Esophagus muscularis mucosa (tissue), 3 donors: ENCODE data around the gene XYLT1.

Experiments
- CTCF ChIP-seq, 3 experiments: fragments of 200-600 bp in 2 of 3; fragments of 450-650 bp in 1 of 3; sonication (generic) in 2 of 3; IDR thresholded peaks; one replicate each; pipeline ENCODE4 v1.5.1; 2017 to 2019; ENCODE audit warnings: antibody characterized with exemption in 3 of 3, mild to moderate bottlenecking in 2 of 3, moderate library complexity in 1 of 3
- POLR2AphosphoS5 ChIP-seq, 2 donors: sonication (generic); formaldehyde crosslinking; IDR thresholded peaks; one replicate each; pipeline ENCODE4 v1.6.1; 2017; ENCODE audit warnings: antibody characterized with exemption in 2 of 2

- TF ChIP-seq CTCF (IDR thresholded peaks at IDR 0.05) (peak in 1 of 3 experiments; percentile 7), POLR2AphosphoS5 (IDR thresholded peaks at IDR 0.05) (peak; percentile 73 to 78)
Measured at GRCh38 chr16:17224879-17225281, 245.9 kb downstream of the XYLT1 start.
